Hippocampal formation (tissue), 2 donors: ENCODE results near the gene GPR162.
A peak's percentile ranks its signal among the peaks of the same experiment; 100 is the strongest.

ENCODE experiments used
- DNase-seq, 2 donors: peaks; one replicate each; lab custom pipeline; 2025; lab: John Stamatoyannopoulos, UW

GPR162 gene

DNA sequence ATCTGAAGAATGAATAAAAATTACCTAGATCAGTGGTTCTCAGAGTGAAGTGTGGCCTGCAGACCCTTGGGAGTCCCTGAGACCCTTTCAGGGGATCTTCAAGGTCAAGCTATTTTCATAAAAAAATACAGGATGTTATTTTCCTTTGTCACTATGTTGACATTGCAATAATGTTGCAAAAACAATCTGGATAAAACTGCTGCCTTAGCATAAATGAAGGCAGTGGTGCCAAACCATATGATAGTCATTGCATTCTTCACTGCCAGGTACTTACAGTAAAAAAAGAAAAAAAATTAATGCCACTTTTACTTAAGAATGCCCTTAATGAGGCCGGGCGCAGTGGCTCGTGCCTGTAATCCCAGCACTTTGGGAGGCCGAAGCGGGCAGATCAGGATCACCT lies 34.3 kb upstream of the GPR162 start:
- DNase-seq = no peak

DNA sequence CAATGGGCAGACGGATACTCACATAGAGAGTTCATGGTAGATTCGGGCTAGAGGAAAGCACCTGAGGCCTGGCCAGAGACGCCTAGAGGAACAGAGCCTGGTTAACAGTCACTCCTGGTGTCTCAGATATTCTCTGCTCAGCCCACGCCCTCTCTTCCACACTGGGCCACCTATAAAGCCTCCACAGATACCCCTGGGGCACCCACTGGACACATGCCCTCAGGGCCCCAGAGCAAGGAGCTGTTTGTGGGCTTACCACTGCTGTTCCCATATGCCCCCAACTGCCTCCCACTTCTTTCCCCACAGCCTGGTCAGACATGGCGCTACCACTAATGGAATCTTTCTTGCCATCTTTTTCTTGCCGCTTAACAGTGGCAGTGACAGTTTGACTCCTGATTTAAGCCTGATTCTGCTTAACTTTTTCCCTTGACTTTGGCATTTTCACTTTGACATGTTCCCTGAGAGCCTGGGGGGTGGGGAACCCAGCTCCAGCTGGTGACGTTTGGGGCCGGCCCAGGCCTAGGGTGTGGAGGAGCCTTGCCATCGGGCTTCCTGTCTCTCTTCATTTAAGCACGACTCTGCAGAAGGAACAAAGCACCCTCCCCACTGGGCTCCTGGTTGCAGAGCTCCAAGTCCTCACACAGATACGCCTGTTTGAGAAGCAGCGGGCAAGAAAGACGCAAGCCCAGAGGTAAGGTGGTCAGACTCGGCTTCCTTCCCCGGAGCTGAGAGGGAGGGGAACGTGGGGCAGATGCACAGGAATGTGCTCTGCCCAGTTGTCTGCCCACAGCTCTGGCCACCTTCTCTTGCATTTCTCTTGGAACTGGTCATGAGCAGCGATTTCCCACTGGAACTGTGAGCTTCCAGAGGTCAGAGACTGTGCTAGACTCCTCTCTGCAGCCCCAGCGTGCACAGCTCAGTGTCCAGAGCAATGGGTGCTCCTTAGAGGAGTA lies 32.4 kb upstream of the GPR162 start, which contains the start of gene CD4:
Gene CD4 (plus strand): TSS at position 557 of the 953 bp plus-strand sequence. CDS start 10,611 bp downstream, outside the sequence.
- DNase-seq = peak in 1 of 2 donors; percentile 42

DNA sequence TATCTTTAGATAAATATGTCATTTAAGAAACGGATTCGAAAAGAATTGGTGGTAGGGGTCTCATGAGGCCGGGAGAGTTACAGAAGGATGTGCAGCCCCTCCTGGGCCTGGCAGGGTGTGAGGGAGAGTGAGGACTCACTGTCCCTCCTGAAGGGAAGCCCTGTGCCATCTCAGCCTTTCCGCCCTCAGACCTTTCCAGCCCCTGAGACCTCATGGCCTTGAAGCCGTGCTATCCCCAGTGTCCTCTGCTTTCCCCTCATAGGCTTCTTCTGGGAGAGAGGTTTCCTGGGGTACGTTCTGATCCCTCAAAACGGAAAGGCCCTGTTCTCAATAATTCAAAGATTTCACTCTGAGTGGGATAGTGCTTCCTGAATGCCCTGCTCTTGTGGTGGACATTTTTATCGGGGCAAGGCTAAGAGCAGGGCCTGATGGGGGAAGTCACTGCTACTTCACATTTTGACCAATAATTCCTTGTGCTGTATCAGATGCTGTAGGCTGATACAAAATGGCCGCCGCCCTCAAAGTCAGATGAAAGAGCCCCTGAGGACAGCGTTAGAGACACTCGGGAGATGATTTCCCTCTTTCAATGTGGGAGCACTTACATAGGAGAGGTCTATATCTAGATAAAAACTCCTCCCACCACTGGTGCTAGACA lies 31.0 kb upstream of the GPR162 start:
- DNase-seq = no peak

DNA sequence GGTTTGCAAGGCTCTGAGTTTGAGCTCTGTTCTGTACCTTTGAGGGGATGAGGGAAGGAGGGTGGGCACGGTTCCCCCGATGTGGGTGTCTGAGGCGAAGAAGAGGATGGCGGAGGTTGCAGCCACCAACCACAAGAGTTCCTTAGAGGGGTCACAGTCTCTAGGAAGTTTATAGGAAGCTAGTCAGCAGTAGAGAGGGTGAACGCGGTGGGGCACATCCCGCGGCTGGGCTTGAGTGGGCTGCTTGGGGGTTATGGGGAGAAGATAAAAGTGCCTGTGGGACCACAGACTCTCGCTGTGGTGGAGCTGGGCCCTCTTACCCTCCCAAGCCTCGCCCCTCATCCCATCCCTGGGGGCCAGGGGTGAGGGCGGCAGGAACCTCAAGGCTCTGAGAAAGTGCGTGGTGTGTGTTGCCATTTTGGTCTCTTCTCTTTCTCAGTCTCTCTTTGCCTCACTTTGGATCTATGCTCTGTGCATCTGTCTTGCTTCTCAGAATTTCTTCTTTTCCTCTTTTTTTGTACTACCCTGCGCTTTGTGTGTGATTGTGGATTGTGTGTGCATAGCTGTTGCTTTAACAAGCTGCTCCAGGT lies 29.6 kb upstream of the GPR162 start:
- DNase-seq = no peak

DNA sequence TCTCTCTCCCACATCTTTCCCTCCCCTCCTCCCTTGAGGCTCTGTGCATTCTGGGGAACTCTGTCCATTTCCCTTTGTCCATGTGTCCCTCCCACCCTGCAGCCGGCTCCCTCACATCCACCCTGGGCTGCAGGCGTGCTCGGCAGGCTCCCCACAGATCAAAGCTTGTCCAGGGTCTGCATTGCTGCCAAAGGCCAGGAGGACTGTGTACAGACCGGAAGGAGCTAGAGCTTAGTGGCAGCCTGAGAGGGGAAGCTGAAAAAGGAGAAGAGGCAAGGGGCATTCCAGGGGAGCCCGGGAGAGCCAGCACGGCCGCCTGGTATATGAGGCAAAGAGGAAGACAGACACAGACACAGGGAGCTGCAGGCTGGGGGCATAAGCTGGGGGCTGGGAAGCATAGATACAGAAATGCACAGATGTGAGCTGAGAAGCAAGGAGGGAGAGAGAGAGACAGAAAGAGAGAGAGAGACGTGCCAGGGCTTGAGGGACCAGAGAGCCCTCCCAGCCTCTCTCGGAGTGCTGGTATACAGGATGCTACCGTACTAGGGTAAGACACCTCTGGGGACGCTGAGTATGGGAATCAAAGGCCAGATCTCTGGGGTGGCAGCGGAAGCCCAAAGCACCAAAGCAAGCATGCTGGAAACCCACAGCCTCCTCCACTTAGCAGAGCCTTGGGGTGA lies 29.0 kb upstream of the GPR162 start:
- peak; percentile 14 to 36 for DNase-seq

DNA sequence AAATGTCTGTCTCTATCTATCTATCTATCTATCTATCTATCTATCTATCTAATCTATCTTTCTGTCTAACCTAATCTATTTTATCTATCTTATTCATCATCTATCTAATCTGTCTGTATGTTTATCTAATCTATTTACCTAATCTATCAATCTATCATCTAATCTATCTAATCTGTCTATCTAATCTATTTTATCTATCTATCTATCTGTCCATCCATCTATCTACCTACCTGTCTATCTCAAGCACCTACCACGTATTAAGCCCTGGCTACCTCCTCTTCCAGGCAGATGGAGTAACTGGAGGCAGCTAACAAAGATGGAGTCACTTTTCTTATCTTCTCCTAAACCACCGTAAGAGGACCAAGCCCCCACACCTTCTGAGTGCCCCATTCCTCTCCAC lies 26.5 kb upstream of the GPR162 start:
- no peak for DNase-seq

DNA sequence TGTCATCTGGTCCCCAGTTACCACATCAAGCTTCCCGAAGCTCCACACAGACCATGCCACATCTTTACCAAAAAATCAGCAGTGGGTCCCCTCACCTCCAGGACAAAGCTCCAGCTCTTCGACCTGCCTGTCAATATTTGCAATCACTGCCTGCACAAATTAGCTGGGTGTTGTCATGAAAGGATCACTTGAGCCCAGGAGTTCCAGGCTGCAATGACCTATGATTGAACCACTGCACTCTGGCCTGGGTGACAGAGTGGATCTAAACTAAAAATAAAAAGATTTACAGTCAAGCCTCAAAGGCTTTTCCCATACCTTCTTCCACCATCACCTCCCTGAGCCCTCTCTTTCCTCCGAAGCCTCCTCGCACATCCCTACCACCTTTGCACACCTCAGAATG lies 25.0 kb upstream of the GPR162 start:
- no peak for DNase-seq

DNA sequence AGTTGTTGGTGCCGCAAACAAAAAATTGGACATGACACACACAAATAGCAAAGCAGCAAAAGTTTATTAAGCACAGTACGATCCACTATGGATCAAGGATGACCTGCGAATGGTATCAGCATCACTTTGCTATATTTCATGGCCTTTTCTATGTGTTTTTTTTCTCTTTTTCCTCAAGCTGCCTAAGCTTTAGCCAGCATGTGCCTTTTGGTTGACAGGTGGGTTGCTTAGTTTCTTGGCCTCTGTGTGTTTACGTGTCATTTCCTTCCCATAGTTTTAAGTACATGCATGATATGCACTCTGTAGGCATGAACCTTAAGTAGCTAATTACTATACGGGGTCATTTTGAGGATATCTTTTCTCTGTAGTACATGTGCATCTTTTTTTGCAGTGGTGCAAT lies 22.5 kb upstream of the GPR162 start:
- DNase-seq = no peak

DNA sequence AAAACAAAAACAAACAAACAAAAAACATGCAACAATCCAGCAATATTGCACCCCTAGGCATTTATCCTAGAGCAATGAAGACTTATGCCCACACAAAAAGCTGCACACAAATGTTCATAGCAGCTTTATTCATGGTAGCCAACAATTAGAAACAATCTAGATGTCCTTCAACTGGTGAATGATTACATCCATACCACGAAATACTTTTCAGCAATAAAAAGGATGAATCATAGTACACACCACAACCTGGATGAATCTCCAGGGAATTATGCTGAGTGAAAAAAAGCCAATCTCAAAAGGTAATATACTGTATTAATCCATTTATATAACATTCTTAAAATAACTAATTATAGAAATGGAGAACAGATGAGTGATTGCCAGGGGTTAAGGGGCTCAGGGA lies 14.5 kb upstream of the GPR162 start:
- no peak for DNase-seq

DNA sequence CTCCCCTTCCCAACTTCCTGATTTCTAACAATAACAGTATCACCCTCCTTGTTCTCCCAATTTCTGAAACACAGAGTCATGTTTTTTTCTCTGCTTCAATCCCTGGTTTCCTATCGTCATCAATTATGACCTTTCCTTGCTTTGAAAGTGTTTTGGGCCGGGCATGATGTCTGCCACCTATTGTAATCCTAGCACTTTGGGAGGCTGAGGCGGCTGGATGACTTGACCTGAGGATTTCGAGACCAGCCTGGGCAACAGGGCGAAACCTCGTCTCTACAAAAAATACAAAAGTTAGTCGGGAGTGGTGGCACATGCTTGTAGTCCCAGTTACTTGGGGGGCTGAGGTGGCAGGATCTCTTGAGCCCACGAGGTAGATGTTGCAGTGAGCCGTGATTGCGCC lies 12.6 kb upstream of the GPR162 start:
- DNase-seq = no peak

DNA sequence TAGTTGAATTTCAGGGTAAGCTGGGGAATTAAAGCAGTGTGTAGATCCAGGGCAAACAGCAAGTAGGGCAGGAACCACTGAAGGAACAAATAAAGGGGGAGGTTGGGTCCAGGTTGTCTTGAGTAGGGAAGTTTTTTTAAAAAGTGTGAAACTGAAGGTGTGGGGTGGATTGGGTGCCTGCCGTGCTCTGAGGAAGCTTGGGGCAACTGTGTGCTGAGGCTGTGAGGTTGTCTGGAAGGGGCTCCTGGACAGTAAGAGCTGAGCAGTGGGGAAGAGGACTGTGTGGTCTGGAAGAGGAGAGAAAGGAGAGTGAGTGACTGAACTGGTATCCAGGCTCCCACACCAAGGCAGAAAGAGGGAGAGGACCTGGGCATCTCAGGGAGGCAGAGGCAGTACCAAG lies 10.9 kb upstream of the GPR162 start:
- DNase-seq = no peak

DNA sequence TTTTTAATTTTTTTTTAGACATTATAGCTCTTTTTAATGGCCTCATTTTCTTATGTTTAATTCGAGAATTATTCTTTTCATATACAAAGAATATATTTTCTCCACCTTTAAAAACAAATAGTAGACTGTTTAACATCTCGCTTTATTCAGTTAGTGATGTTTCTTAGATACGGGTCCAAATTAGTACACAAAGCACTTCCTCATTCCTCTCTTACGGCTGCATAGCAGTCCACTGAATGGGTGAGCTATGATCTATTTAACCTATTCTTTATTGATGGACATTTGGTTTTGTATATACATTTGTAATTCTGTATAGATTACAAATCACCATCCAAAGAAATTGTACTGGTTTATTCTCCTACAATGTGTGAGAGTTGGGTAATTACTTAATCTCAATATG lies 8.3 kb upstream of the GPR162 start:
- DNase-seq = no peak

DNA sequence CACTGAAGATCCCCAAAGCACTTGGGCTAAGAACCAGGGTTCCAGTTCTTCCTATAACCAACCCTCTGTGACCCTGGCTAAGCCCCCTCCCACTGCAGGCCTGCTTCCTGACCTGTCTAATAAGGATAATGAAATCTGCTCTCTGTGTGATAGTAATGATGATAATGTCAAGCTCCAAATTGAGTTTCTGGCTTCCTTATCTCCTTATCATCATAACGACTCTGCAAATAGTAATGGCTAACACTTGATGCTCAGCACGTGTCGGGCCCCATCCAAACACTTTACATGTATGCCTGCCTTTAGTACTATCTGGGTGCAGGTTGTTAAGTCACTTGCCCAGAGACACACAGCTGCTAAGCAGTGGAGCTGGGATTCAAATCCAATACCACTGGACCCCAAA lies 5.0 kb upstream of the GPR162 start:
- no peak for DNase-seq

DNA sequence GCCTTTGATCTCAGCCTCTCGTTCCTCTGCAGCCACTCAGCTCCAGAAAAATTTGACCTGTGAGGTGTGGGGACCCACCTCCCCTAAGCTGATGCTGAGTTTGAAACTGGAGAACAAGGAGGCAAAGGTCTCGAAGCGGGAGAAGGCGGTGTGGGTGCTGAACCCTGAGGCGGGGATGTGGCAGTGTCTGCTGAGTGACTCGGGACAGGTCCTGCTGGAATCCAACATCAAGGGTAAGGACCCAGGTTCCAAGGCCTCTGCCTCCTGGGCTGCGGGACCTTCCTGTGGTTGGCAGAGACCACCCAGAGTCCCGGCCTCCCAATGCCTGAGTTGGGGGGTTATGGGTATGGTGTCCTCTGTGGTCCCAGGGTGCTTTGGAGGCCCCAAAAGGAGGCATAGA lies 4.5 kb upstream of the GPR162 start:
- no peak for DNase-seq

DNA sequence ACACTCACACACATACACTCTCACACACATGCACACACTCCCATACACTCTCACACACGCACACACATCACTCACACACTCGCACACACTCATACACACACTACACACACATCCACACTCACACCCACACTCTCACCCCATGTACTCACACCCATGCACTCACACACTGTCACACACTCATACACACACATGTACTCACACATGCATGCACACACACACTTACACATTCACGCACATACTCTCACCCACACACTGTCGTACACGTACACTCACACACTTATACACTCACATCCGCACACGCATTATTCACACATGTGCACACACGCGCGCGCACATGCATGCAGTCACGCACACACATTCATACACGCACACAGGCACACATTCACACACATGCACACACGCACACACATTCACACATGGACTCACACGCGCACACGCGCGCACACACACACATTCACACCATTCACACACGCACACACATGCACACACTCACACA lies 3.9 kb upstream of the GPR162 start:
- no peak for DNase-seq

DNA sequence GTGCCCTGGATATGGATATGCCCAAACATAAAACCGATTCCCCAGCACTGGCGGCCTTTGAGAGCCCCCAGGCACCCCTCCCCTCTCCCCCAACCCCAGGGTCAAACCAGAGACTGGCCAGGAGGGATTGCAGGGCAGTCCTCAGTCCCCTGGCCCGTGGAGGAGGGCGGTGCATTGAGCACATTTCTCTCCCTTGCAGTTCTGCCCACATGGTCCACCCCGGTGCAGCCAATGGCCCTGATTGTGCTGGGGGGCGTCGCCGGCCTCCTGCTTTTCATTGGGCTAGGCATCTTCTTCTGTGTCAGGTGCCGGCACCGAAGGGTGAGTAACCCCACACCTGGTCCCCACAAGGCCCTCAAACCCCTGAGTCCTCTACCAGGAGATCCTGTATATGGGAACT lies 3.4 kb upstream of the GPR162 start:
- no peak for DNase-seq

DNA sequence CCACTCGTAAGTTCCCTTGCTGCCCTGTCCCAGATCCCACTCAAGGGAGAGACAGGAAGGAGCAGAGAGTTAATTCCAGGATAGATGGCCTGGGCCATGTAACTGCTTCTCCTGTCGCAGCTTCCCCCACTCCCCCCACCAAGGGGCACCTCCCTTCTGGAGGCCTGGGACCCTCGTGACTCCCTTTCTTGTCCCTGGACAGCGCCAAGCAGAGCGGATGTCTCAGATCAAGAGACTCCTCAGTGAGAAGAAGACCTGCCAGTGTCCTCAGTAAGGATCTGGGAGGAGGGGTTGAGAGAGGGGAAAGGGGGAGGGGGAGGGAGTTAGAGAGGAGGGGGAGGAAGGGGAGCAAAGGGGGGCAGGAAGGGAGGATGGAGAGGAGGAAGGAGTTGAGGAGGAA lies 3.0 kb upstream of the GPR162 start:
- no peak for DNase-seq

DNA sequence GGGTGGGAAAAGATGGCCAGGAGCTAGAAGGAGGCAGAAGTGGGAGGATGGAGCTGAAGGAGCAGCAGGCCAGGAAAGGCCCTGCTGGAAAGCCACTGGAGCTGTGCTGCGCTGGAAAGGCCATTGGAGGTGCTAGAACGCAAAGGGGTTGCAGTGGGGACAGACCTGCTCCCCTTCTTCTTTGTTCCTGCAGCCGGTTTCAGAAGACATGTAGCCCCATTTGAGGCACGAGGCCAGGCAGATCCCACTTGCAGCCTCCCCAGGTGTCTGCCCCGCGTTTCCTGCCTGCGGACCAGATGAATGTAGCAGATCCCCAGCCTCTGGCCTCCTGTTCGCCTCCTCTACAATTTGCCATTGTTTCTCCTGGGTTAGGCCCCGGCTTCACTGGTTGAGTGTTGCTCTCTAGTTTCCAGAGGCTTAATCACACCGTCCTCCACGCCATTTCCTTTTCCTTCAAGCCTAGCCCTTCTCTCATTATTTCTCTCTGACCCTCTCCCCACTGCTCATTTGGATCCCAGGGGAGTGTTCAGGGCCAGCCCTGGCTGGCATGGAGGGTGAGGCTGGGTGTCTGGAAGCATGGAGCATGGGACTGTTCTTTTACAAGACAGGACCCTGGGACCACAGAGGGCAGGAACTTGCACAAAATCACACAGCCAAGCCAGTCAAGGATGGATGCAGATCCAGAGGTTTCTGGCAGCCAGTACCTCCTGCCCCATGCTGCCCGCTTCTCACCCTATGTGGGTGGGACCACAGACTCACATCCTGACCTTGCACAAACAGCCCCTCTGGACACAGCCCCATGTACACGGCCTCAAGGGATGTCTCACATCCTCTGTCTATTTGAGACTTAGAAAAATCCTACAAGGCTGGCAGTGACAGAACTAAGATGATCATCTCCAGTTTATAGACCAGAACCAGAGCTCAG lies 2.3 kb upstream of the GPR162 start:
- DNase-seq = no peak

DNA sequence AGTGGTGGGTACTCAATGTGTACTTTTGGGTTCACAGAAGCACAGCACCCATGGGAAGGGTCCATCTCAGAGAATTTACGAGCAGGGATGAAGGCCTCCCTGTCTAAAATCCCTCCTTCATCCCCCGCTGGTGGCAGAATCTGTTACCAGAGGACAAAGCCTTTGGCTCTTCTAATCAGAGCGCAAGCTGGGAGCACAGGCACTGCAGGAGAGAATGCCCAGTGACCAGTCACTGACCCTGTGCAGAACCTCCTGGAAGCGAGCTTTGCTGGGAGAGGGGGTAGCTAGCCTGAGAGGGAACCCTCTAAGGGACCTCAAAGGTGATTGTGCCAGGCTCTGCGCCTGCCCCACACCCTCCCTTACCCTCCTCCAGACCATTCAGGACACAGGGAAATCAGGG lies 1.5 kb upstream of the GPR162 start:
- DNase-seq = no peak

DNA sequence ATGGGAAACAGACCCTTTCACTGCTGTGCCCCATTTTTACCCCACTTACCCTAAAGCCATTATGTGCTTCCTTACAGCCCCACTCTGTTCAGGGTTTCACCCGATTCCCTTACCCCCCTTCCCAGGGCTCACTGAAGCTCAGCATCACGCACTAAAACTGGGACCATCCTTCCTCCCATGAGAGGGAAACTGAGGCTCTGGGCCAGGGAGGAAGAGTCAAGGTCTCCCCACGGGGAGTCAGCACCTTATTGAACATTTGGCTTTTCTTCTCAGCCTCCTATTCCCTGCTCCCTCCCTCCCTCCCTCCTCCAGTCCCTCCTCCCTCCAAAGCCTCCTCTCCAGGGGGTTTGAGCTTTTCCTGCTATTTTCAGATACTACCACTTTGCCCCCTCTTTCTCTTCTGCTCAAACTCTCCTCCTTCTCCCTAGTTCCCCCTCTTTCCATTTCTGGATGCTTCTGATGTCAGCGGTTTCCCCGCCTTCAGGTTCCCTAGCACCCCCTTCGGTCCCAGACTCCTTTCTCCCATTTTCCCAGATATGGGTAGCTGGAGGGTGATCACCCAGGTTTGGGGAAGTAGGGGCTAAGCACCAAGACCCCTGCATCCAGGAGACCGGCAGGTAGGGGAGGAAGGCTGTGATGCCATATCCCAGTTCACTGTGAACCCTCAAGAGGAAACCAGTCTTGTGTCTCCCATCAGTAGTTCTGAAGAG lies 960 bp downstream of the GPR162 start:
- DNase-seq = peak in 1 of 2 donors; percentile 15
